H1 (cell line): ENCODE data around the gene MCC. TPM values are rescaled to one million over a fixed set of nuclear protein-coding genes. Genes with fewer than 3 reads are reported as not detected.

Experiments
- CTCF ChIA-PET: fragments of 300-600 bp; sonication (Branson Sonifier 250); formaldehyde crosslinking; loops from one replicate; lab custom pipeline; 2021; ENCODE audit not compliant: partially characterized antibody; lab: Charles Lee
- POLR2A ChIA-PET: fragments of 300-600 bp; sonication (Branson Sonifier 250); formaldehyde crosslinking; loops from one replicate; lab custom pipeline; 2021; ENCODE audit warnings: inconsistent platforms; ENCODE audit not compliant: partially characterized antibody; lab: Charles Lee
- DNase-seq, 2 experiments: peaks; one replicate each; pipeline versions ENCODE4 v3.0.0 to v3.0.0-alpha.2; 2010 to 2022; ENCODE audit warnings: low spot score in 2 of 2, low read depth in 1 of 2, mixed read lengths in 1 of 2
- FAIRE-seq: peaks from 2 replicates; lab custom pipeline; 2011; peaks lifted over from hg19 to GRCh38; lab: Jason Lieb, UNC
- H2AFZ ChIP-seq: 2 replicates; pipeline ENCODE4 v1.8.1; 2012; ENCODE audit warnings: low read length, inconsistent platforms
- H2AK5ac ChIP-seq: 2 replicates; pipeline ENCODE4 v1.6.1; 2013; ENCODE audit warnings: low read depth, low read length
- H2BK120ac ChIP-seq: replicated peaks from 2 replicates; pipeline ENCODE3; 2013; ENCODE audit warnings: low read depth, low read length, inconsistent platforms
- H2BK12ac ChIP-seq: 2 replicates; pipeline ENCODE4 v1.6.1; 2013; ENCODE audit warnings: low read depth, low read length
- H2BK15ac ChIP-seq: 2 replicates; pipeline ENCODE4 v1.6.1; 2013; ENCODE audit warnings: low read length
- H2BK20ac ChIP-seq: 2 replicates; pipeline ENCODE4 v1.6.1; 2013; ENCODE audit warnings: low read length
- H2BK5ac ChIP-seq: 2 replicates; pipeline ENCODE4 v1.6.1; 2013; ENCODE audit warnings: low read depth, low read length
- H3K14ac ChIP-seq: 2 replicates; pipeline ENCODE4 v1.6.1; 2013; ENCODE audit warnings: inconsistent platforms; ENCODE audit not compliant: insufficient read length
- H3K18ac ChIP-seq: 2 replicates; pipeline ENCODE4 v1.6.1; 2013; ENCODE audit warnings: low read length; ENCODE audit errors: extremely low read depth
- H3K23ac ChIP-seq: 2 replicates; pipeline ENCODE4 v1.6.1; 2013; ENCODE audit warnings: inconsistent platforms; ENCODE audit not compliant: insufficient read length
- H3K23me2 ChIP-seq: 2 replicates; pipeline ENCODE4 v1.6.1; 2013; ENCODE audit warnings: low read depth, low read length
- H3K27ac ChIP-seq: 2 replicates; pipeline ENCODE4 v1.6.1; 2011; ENCODE audit warnings: low read depth, low read length, inconsistent platforms
- H3K27me3 ChIP-seq, 4 experiments: replicated peaks in 1 of 4; 1 replicate in 1 of 4; 2 replicates in 3 of 4; pipeline versions ENCODE4 v1.6.1 to v1.8.1; 2011 to 2013; ENCODE audit warnings: low read length in 3 of 4, mild to moderate bottlenecking in 3 of 4, inconsistent platforms in 2 of 4, mixed read lengths in 2 of 4, moderate library complexity in 1 of 4; ENCODE audit not compliant: control insufficient read depth in 3 of 4, insufficient read depth in 3 of 4; ENCODE audit errors: extremely low read depth in 1 of 4
- H3K36me3 ChIP-seq, 4 experiments: 2 replicates each; pipeline versions ENCODE4 v1.6.1 to v1.8.1; 2011 to 2013; ENCODE audit warnings: mild to moderate bottlenecking in 4 of 4, low read length in 3 of 4, moderate library complexity in 2 of 4, control low read depth in 1 of 4, inconsistent platforms in 1 of 4; ENCODE audit not compliant: insufficient read depth in 4 of 4, control insufficient read depth in 2 of 4
- H3K4ac ChIP-seq: replicated peaks from 2 replicates; pipeline ENCODE3; 2013; ENCODE audit warnings: low read length, low read depth, mixed read lengths, inconsistent platforms; ENCODE audit not compliant: insufficient read length
- H3K4me1 ChIP-seq, 4 experiments: replicated peaks in 1 of 4; 1 replicate in 1 of 4; 2 replicates in 3 of 4; pipeline versions ENCODE4 v1.6.1 to v1.8.1; 2011 to 2013; ENCODE audit warnings: low read length in 3 of 4, inconsistent platforms in 2 of 4, mixed read lengths in 1 of 4; ENCODE audit not compliant: insufficient read depth in 4 of 4, control insufficient read depth in 3 of 4
- H3K4me2 ChIP-seq, 2 experiments: 2 replicates each; pipeline versions ENCODE4 v1.6.1 to v1.8.1; 2011 to 2013; ENCODE audit warnings: low read depth in 2 of 2, low read length in 2 of 2, control low read depth in 1 of 2, inconsistent platforms in 1 of 2, mild to moderate bottlenecking in 1 of 2; ENCODE audit not compliant: insufficient read depth in 1 of 2
- H3K4me3 ChIP-seq, 4 experiments: fragments of 200-600, 300-600 bp in 1 of 4; sonication (generic), shearing (Covaris generic), sonication (Bioruptor Twin) in 1 of 4; 2 replicates each; pipeline versions ENCODE4 v1.5.1 to v1.8.1; 2011 to 2016; ENCODE audit warnings: low read length in 4 of 4, low read depth in 3 of 4, control low read depth in 2 of 4, inconsistent platforms in 2 of 4, mild to moderate bottlenecking in 2 of 4, mixed read lengths in 1 of 4, moderate library complexity in 1 of 4; ENCODE audit not compliant: insufficient read depth in 2 of 4; ENCODE audit errors: extremely low read depth in 1 of 4
- H3K56ac ChIP-seq: replicated peaks from 2 replicates; pipeline ENCODE3; 2013; ENCODE audit warnings: low read depth, mild to moderate bottlenecking, mixed read lengths, low read length, inconsistent platforms; ENCODE audit not compliant: insufficient read length
- H3K79me1 ChIP-seq: 2 replicates; pipeline ENCODE4 v1.6.1; 2013; ENCODE audit warnings: low read depth, low read length, control low read depth
- H3K79me2 ChIP-seq, 2 experiments: 2 replicates each; pipeline versions ENCODE4 v1.6.1 to v1.8.1; 2012 to 2013; ENCODE audit warnings: low read length in 2 of 2, mild to moderate bottlenecking in 2 of 2, inconsistent platforms in 1 of 2; ENCODE audit not compliant: insufficient read depth in 2 of 2, control insufficient read depth in 1 of 2
- H3K9ac ChIP-seq, 4 experiments: replicated peaks in 1 of 4; 1 replicate in 1 of 4; 2 replicates in 3 of 4; pipeline versions ENCODE4 v1.6.1 to v1.8.1; 2011 to 2013; ENCODE audit warnings: low read depth in 3 of 4, low read length in 3 of 4, control low read depth in 2 of 4, mild to moderate bottlenecking in 2 of 4, moderate library complexity in 2 of 4, inconsistent platforms in 1 of 4; ENCODE audit errors: extremely low read depth in 1 of 4
- H3K9me3 ChIP-seq, 2 experiments: 2 replicates each; pipeline versions ENCODE4 v1.6.1 to v1.8.1; 2012 to 2013; ENCODE audit warnings: mild to moderate bottlenecking in 2 of 2, moderate library complexity in 2 of 2, control low read depth in 1 of 2, inconsistent platforms in 1 of 2, low read depth in 1 of 2, low read length in 1 of 2, mixed read lengths in 1 of 2; ENCODE audit not compliant: insufficient read depth in 2 of 2
- H4K20me1 ChIP-seq, 2 experiments: replicated peaks in 1 of 2; 2 replicates each; pipeline versions ENCODE3 to v1.8.1; 2011 to 2013; ENCODE audit warnings: inconsistent platforms in 2 of 2, low read length in 2 of 2, mild to moderate bottlenecking in 1 of 2; ENCODE audit not compliant: insufficient read depth in 2 of 2, control insufficient read depth in 1 of 2
- H4K5ac ChIP-seq: 2 replicates; pipeline ENCODE4 v1.6.1; 2013; ENCODE audit warnings: low read length, low read depth, mixed read lengths, inconsistent platforms; ENCODE audit not compliant: insufficient read length
- H4K8ac ChIP-seq: 2 replicates; pipeline ENCODE4 v1.8.0; 2013; ENCODE audit warnings: mild to moderate bottlenecking, moderate library complexity, low read length, inconsistent platforms; ENCODE audit not compliant: insufficient read depth; ENCODE audit errors: extremely low read depth
- H4K91ac ChIP-seq: replicated peaks from 2 replicates; pipeline ENCODE3; 2013; ENCODE audit warnings: low read length, mixed read lengths, inconsistent platforms; ENCODE audit not compliant: insufficient read length
- CHD2 ChIP-seq: IDR thresholded peaks from 2 replicates; pipeline ENCODE4 v1.6.1; 2012; ENCODE audit warnings: low read length, improper control_type of control experiment
- EP300 ChIP-seq, 2 experiments: IDR thresholded peaks; 1 replicate in 1 of 2; 2 replicates in 1 of 2; pipeline ENCODE4 v1.6.1; 2011 to 2012; ENCODE audit warnings: low read depth in 2 of 2, low read length in 2 of 2, mild to moderate bottlenecking in 2 of 2, borderline replicate concordance in 1 of 2, inconsistent platforms in 1 of 2, moderate library complexity in 1 of 2
- RBBP5 ChIP-seq: IDR thresholded peaks from 2 replicates; pipeline ENCODE4 v1.7.1; 2012; ENCODE audit warnings: low read depth, mild to moderate bottlenecking, inconsistent platforms, low read length, moderate library complexity, borderline replicate concordance
- SP2 ChIP-seq: IDR thresholded peaks from 2 replicates; pipeline ENCODE4 v1.6.1; 2012; ENCODE audit warnings: mild to moderate bottlenecking, low read length, inconsistent platforms
- WGBS, 2 experiments: shearing (Covaris generic) in 1 of 2; methylation state at CpG; one replicate each; pipeline versions ENCODE4 v1.1.6 to v1.1.7; 2013 to 2015; ENCODE audit warnings: low lambda C conversion rate in 2 of 2, mixed read lengths in 2 of 2, inconsistent platforms in 1 of 2, low coverage in 1 of 2, missing lambda C conversion rate in 1 of 2; ENCODE audit not compliant: insufficient replicate concordance in 2 of 2, insufficient coverage in 1 of 2, insufficient read length in 1 of 2; ENCODE audit errors: extremely low coverage in 1 of 2, missing lambda C conversion rate in 1 of 2; 5-methylcytosine and 5-hydroxymethylcytosine counted together
- polyA plus RNA-seq, 7 experiments: library from polyadenylated mRNA; depleted of rRNA in 3 of 7; stranded (reverse) in 5 of 7; unstranded in 2 of 7; fragments of >200 nt in 5 of 7; fragments of 200-250 nt in 2 of 7; gene quantifications; 1 replicate in 5 of 7; 2 replicates in 1 of 7; 4 replicates in 1 of 7; pipeline versions ENCODE4 v1.2.1 to v1.2.3, GENCODE V29; 2011 to 2013; ENCODE audit warnings: missing spikeins in 2 of 7, mixed read lengths in 2 of 7
- total RNA-seq: library from RNA; stranded (reverse); fragmentation: NEBNext Ultra II Directional; extraction: Animal tissue kit (Norgen Biotek cat#: 25700); gene quantifications from 2 replicates; pipeline ENCODE4 v1.2.1, GENCODE V29; 2021

The MCC gene
- total and polyA plus RNA-seq, 2 of the 8 experiments (the other 6 are each of a cell fraction or from before 2014, with no cell fraction given): 2.6 to 18.3 TPM

GRCh38 chr5:113091622-113092021, 396.6 kb downstream of the MCC start:
- peak overlapping the region; percentile 36; the same call in 1 of the 2 replicates for H2BK5ac ChIP-seq
- H2BK20ac ChIP-seq: no peak overlapping the region
- no peaks in the 10 kb centered on the region for H4K20me1 ChIP-seq
- no peak overlapping the region for H2AFZ ChIP-seq
- no peak overlapping the region for H3K56ac ChIP-seq
- H2BK12ac ChIP-seq: no peak overlapping the region
- DNase-seq (no peak), FAIRE-seq (no peak)
- no peak overlapping the region for H3K4ac ChIP-seq
- H3K27ac ChIP-seq: no peak overlapping the region
- H3K4me3 ChIP-seq: no peak overlapping the region
- no peak overlapping the region for H3K14ac ChIP-seq
- no peak overlapping the region for H3K4me2 ChIP-seq
- no peak overlapping the region for H4K91ac ChIP-seq
- ChIA-PET CTCF (interaction anchor here (0.9 to 1.8 kb wide), 8 partner anchors 9 to 288 kb away, joined by 3 to 5 read pairs (median 4); no protein-coding TSS in a partner anchor), POLR2A (no interaction called here)
- H2BK120ac ChIP-seq: no peak overlapping the region
- 95% methylated on average over 3 of the region's 3 CpGs; no CpG with 5 or more reads in 1 of the 2 experiments for WGBS, 2 experiments
- H3K9ac ChIP-seq: no peak overlapping the region; a peak in 1 of 7 replicates
- peak overlapping the region; percentile 77; the same call in 1 of the 2 replicates for H2AK5ac ChIP-seq
- H3K27me3 ChIP-seq: no peaks in the 10 kb centered on the region
- H4K5ac ChIP-seq: no peak overlapping the region
- no peak overlapping the region for H3K23ac ChIP-seq
- no peak overlapping the region; the same call in 1 of the 2 replicates for H4K8ac ChIP-seq
- H3K79me1 ChIP-seq: no peaks in the 10 kb centered on the region
- H3K4me1 ChIP-seq: no peaks in the 10 kb centered on the region
- no peak for TF ChIP-seq RBBP5
- TF ChIP-seq SP2: no peak
- TF ChIP-seq CHD2: no peak
- no peak for TF ChIP-seq EP300 (IDR thresholded peaks at IDR 0.05; ENCODE audit: borderline replicate concordance in 1 of 2, low read depth in 2 of 2, low read length in 2 of 2)
- H3K23me2 ChIP-seq: no peaks in the 10 kb centered on the region
- no peaks in the 10 kb centered on the region; a peak in 1 of 8 replicates for H3K36me3 ChIP-seq
- no peaks in the 10 kb centered on the region for H3K79me2 ChIP-seq
- no peaks in the 10 kb centered on the region for H3K9me3 ChIP-seq
- 0 out of 2 replicates have a peak overlapping the region, but pooled peaks have one; percentile 9 for H3K18ac ChIP-seq
- no peak overlapping the region for H2BK15ac ChIP-seq
